Skeletal muscle tissue (tissue), 4 donors: ENCODE data around the gene PDE1A. TPM values are rescaled to one million over a fixed set of nuclear protein-coding genes. Genes with fewer than 3 reads are reported as not detected.

Source experiments
- H3K27ac ChIP-seq: one replicate; pipeline ENCODE4 v1.7.0; 2013; ENCODE audit warnings: mild to moderate bottlenecking, low read depth, low read length, inconsistent platforms
- H3K27me3 ChIP-seq, 3 donors: one replicate each; pipeline ENCODE4 v1.7.0; 2013; ENCODE audit warnings: low read length in 3 of 3; ENCODE audit not compliant: control insufficient read depth in 3 of 3, insufficient read depth in 3 of 3
- H3K36me3 ChIP-seq, 3 donors: one replicate each; pipeline ENCODE4 v1.7.0; 2013; ENCODE audit warnings: low read length in 3 of 3; ENCODE audit not compliant: control insufficient read depth in 3 of 3, insufficient read depth in 3 of 3
- H3K4me1 ChIP-seq, 3 donors: one replicate each; pipeline ENCODE4 v1.7.0; 2013; ENCODE audit warnings: low read length in 3 of 3, mild to moderate bottlenecking in 3 of 3; ENCODE audit not compliant: control insufficient read depth in 3 of 3, insufficient read depth in 3 of 3
- H3K4me3 ChIP-seq, 3 donors: one replicate each; pipeline ENCODE4 v1.7.0; 2013; ENCODE audit warnings: low read length in 3 of 3
- H3K9ac ChIP-seq, 3 donors: one replicate each; pipeline ENCODE4 v1.7.0; 2013; ENCODE audit warnings: low read length in 3 of 3, mild to moderate bottlenecking in 3 of 3, moderate library complexity in 2 of 3, low read depth in 1 of 3
- H3K9me3 ChIP-seq, 3 donors: one replicate each; pipeline ENCODE4 v1.7.0; 2013; ENCODE audit warnings: low read length in 3 of 3; ENCODE audit not compliant: control insufficient read depth in 3 of 3
- total RNA-seq: library from RNA; depleted of rRNA; stranded (reverse); fragments of >200 nt; gene quantifications from one replicate; pipeline ENCODE4 v1.2.3, GENCODE V29; 2014
- donor health status: Osteomylitis.

Gene PDE1A
- total RNA-seq, 1 donor from 2014 or later: 9.9 TPM

DNA sequence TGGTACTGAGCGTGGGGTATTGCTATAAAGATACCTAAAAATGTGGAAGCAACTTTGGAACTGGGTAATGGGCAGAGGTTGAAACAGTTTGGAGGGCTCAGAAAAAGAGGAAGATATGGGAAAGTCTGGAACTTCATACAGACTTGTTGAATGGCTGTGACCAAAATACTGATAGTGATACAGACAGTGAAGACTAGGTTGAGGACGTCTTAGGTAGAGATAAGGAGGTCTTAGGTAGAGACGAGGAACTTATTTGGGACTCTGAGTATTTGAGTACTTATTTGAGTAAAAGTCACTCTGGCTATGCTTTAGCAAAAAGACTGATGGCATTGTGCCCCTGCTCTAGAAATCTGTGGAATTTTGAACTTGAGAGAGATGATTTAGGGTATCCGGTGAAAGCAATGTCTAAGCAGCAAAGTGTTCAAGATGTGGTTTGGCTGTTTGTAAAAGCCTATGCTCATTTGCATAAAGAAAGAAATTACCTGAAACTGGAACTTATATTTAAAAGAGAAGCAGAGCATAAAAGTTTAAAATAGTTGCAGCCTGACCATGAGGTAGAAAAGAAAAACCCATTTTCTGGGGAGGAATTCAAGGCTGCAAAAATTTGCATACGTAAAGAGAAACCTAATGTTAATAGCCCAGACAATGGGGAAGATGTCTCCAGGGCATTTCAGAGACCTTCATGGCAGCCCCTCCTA, 219.6 kb downstream of the PDE1A start:
- H3K4me1 ChIP-seq: no peaks in the 10 kb centered on the region
- H3K27me3 ChIP-seq: no peaks in the 10 kb centered on the region
- no peak overlapping the region for H3K27ac ChIP-seq
- H3K4me3 ChIP-seq: no peak overlapping the region
- no peaks in the 10 kb centered on the region for H3K36me3 ChIP-seq
- no peak overlapping the region for H3K9ac ChIP-seq
- H3K9me3 ChIP-seq: no peaks in the 10 kb centered on the region

DNA sequence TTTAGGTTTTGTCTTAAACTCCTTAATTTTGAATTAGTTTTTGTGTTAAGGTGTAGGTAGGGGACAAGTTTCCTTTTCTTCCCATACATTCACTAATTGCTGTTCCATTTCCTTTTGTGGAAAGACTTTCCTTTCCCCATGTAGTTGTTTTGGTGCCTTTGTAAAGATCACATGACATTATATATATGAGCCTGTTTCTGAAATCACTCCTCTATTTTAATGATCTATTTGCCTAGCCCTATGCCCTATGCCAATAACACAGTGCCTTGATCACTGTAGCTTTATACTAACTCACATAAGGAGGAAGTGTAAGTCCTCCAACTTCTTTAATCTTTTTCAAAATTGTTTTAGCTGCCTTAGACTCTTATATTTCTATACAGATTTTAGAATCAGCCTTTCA, 229.3 kb downstream of the PDE1A start:
- Histone ChIP-seq H3K4me1 (no peaks in the 10 kb centered on the region), H3K27me3 (no peaks in the 10 kb centered on the region), H3K4me3 (no peak overlapping the region), H3K36me3 (peaks cover 0 to 2% (median 0%) of the 10 kb centered on the region in 3 donors), H3K27ac (no peak overlapping the region), H3K9me3 (no peaks in the 10 kb centered on the region), H3K9ac (no peak overlapping the region)

- Histone ChIP-seq H3K27me3 (no peaks in the 10 kb centered on the region), H3K9ac (no peak overlapping the region), H3K9me3 (no peaks in the 10 kb centered on the region)
These were observed 233.5 kb downstream of the PDE1A start for GRCh38 chr2:182193291-182193690.

DNA sequence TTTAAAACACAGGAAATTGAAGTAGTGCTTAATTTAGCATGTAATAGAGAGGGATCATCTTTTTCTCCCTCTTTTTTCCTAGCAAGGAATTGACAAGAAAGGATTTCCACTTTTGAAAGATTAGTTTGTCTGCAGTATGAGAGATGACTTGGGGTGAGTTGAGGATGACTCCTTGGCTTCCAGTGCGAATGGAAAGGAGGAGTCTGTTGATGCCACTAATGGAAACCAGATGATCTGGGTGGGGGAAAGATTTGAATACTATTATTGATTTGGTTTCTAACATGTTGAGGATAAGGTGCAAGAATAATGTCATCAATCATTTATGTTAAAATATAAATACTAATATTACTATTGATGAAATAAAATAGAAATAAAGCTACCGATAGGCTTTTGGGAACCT, 235.8 kb downstream of the PDE1A start:
- H3K27ac ChIP-seq: no peak overlapping the region
- H3K9me3 ChIP-seq: no peaks in the 10 kb centered on the region
- no peak overlapping the region for H3K4me3 ChIP-seq
- H3K27me3 ChIP-seq: no peaks in the 10 kb centered on the region
- H3K4me1 ChIP-seq: no peaks in the 10 kb centered on the region
- H3K9ac ChIP-seq: no peak overlapping the region
- H3K36me3 ChIP-seq: no peaks in the 10 kb centered on the region

More at GRCh38 chr2:182193291-182193690, 233.5 kb downstream of the PDE1A start:
- no peak overlapping the region for H3K4me3 ChIP-seq
- H3K4me1 ChIP-seq: no peaks in the 10 kb centered on the region
- H3K36me3 ChIP-seq: no peaks in the 10 kb centered on the region
- no peak overlapping the region for H3K27ac ChIP-seq

- Histone ChIP-seq H3K9ac (no peak overlapping the region), H3K9me3 (peaks cover 0 to 4% (median 0%) of the 10 kb centered on the region in 3 donors), H3K27ac (no peak overlapping the region), H3K36me3 (peaks cover 0 to 3% (median 0%) of the 10 kb centered on the region in 3 donors), H3K4me1 (no peaks in the 10 kb centered on the region), H3K27me3 (no peaks in the 10 kb centered on the region), H3K4me3 (no peak overlapping the region)
These were observed 239.7 kb downstream of the PDE1A start for GRCh38 chr2:182187130-182187529.

- no peak overlapping the region for H3K4me3 ChIP-seq
- H3K27ac ChIP-seq: no peak overlapping the region
- peaks cover 0 to 3% (median 0%) of the 10 kb centered on the region in 3 donors for H3K36me3 ChIP-seq
- no peaks in the 10 kb centered on the region for H3K4me1 ChIP-seq
- peaks cover 0 to 4% (median 0%) of the 10 kb centered on the region in 3 donors for H3K9me3 ChIP-seq
- no peak overlapping the region for H3K9ac ChIP-seq
- no peaks in the 10 kb centered on the region for H3K27me3 ChIP-seq
These were observed 240.6 kb downstream of the PDE1A start for GRCh38 chr2:182186132-182186735.

DNA sequence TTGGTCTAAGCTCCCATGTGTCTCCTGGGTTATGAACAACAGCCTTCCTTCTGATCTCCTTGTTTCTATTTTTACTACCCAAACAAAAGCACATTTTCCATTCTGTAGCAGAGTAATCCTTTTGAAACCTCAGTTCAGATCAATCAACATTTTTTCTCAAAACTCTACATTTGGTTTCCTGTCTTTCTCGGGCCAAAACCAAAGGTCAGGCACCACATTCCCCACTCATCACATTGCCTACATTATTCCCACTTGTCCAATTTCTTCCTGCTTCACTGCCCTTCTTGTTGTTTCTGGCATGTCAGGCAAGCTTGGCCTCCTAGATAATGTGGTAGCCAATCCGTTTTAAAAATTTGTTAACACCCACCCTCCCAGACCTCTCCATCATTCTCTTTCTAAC, 244.4 kb downstream of the PDE1A start:
- H3K9ac ChIP-seq: no peak overlapping the region
- no peaks in the 10 kb centered on the region for H3K27me3 ChIP-seq
- H3K4me3 ChIP-seq: no peak overlapping the region
- no peak overlapping the region for H3K27ac ChIP-seq
- H3K36me3 ChIP-seq: peaks cover 0 to 3% (median 0%) of the 10 kb centered on the region in 3 donors
- peaks cover 0 to 4% (median 0%) of the 10 kb centered on the region in 3 donors for H3K9me3 ChIP-seq
- H3K4me1 ChIP-seq: no peaks in the 10 kb centered on the region

- no peaks in the 10 kb centered on the region for H3K27me3 ChIP-seq
- H3K4me1 ChIP-seq: no peaks in the 10 kb centered on the region
- no peak overlapping the region for H3K9ac ChIP-seq
- H3K36me3 ChIP-seq: peaks cover 0 to 3% (median 0%) of the 10 kb centered on the region in 3 donors
- peaks cover 0 to 4% (median 0%) of the 10 kb centered on the region in 3 donors for H3K9me3 ChIP-seq
- H3K4me3 ChIP-seq: no peak overlapping the region
- H3K27ac ChIP-seq: no peak overlapping the region
These were observed 245.5 kb downstream of the PDE1A start for GRCh38 chr2:182181381-182181780.

DNA sequence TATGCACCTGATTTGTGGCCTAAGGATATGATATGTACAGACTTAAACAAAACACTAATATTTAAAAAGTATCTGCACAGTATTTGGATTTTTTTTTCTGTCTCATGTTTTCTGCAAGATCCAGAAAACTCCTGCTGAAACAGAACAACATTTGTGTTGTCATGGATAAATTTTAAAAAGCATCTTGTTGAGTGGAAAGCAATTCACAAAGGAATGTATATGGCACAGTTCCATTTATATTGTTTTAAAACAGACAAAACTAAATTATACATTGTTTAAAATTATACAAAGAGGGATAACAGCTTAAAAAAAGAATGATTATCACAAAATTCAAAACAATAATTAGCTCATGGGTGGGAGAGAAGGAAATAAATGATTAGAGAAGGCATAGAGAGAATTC, 247.7 kb downstream of the PDE1A start:
- no peaks in the 10 kb centered on the region for H3K4me1 ChIP-seq
- no peaks in the 10 kb centered on the region for H3K27me3 ChIP-seq
- no peaks in the 10 kb centered on the region for H3K36me3 ChIP-seq
- no peak overlapping the region for H3K4me3 ChIP-seq
- no peak overlapping the region for H3K27ac ChIP-seq
- peaks cover 0 to 4% (median 0%) of the 10 kb centered on the region in 3 donors for H3K9me3 ChIP-seq
- H3K9ac ChIP-seq: no peak overlapping the region

GRCh38 chr2:182173944-182174622, 252.8 kb downstream of the PDE1A start:
- no peak overlapping the region for H3K4me3 ChIP-seq
- no peak overlapping the region for H3K27ac ChIP-seq
- H3K9ac ChIP-seq: no peak overlapping the region
- H3K9me3 ChIP-seq: no peaks in the 10 kb centered on the region
- H3K27me3 ChIP-seq: no peaks in the 10 kb centered on the region
- H3K36me3 ChIP-seq: no peaks in the 10 kb centered on the region
- no peaks in the 10 kb centered on the region for H3K4me1 ChIP-seq
